Measurements from ENCODE around the gene ZBTB16.

ZBTB16 gene

DNA sequence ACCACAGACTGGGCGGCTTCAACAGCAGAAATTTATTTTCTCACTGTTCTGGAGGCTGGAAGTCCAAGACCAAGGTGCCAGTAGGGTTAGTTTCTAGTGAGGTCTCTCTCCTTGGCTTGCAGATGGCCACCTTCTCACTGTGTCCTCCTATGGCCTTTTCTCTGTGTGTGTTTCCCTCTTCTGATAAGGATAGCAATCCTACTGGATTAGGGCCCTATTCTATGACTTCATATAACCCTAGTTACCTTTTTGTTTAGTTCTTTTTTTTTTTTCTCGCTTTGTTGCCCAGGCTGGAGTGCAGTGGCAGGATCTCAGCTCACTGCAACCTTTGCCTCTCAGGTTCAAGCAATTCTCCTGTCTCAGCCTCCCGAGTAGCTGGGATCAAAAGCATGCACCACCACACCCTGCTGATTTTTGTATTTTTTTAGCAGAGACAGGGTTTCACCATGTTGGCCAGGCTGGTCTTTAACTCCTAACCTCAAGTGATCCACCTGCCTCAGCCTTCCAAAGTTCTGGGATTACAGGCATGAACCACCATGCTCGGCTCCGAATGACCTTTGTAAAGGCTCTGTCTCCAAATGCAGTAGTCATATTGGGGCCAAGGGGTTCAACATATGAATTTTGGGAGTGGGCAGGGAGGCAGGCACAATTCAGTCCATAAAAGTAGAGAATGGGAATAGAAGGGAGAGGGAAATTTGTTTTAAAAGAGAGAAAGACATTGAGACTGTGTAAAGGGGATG lies 211.2 kb downstream of the ZBTB16 start:
- no peak for DNase-seq

DNA sequence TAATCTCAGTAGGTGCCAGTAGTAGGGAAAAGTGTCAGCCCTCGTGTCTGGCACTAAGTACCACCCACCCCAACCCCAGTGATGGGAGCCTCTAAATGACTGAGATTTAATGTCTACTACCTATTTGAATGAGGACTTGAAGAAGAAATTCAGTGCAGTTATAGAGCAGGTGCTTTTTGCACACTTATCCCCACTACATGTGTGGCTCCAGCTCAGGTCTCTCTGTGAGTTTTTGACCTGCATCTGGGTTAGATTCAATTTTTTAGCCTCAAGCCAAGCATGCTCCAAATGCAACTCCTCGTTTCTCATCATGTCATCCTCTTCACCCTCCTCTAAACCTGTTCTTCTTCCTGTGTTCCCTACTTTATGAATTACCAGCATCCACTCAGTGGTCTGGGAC lies 211.8 kb downstream of the ZBTB16 start:
- no peak for DNase-seq

DNA sequence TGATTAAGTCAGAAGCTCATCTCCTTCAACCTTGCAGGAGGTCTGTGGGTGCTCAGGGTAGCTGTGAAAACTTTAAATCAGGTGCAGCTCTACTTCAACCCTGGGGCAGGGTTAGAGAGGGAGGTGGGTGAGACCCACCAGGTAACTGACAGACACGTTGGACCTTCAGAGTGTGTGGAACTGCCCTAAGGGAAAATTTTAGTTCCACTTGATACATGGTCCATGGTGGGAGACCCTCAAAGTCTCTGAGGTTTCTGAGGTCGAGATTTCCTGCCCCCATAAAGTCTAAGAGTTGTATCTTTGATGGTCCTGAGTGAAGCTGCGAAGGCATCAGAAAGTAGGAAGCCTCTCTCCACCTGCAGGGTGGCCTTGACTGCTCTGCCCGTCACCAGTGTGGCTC lies 212.8 kb downstream of the ZBTB16 start:
- no peak for DNase-seq

GRCh38 chr11:114273071-114273470 lies 213.6 kb downstream of the ZBTB16 start:
- DNase-seq: no peak

DNA sequence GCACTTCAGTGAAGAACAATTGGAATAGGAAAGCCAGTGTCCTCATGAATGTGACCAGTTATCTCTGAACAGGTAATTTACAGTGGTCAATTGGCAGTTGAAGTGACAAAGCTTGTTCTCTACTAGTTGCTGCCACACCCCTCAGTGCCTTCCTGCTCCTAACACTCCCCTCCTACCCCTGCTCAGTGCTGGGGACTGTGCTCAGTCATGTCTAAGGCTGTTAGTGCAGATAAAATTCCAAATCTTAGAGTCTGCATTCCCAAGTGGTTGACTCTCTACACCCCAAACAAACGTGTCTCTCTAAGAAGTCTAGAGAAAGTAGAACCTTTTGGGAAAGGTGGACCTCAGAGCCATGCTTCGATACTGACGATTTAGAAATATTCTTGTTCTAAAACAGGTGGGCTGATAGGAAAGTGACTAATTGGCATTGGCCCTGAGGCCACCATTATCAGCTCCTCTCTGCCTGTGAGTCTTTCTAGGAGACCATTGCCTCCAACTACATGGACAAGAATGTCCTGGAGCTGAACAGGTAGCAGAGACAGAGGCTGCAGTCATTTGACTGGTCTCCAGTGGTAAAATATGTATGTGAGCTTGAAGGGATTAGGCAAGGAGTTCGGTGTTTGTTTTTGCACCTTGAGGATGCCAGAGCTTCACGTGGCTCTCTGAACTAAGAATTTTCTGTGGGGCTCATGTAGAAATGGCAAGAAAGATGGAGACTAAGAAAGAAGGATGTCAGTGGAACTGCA lies 214.6 kb downstream of the ZBTB16 start:
- DNase-seq: no peak

GRCh38 chr11:114274637-114275036 lies 215.1 kb downstream of the ZBTB16 start:
- DNase-seq: no peak

GRCh38 chr11:114275280-114275679 lies 215.8 kb downstream of the ZBTB16 start:
- DNase-seq: no peak

DNA sequence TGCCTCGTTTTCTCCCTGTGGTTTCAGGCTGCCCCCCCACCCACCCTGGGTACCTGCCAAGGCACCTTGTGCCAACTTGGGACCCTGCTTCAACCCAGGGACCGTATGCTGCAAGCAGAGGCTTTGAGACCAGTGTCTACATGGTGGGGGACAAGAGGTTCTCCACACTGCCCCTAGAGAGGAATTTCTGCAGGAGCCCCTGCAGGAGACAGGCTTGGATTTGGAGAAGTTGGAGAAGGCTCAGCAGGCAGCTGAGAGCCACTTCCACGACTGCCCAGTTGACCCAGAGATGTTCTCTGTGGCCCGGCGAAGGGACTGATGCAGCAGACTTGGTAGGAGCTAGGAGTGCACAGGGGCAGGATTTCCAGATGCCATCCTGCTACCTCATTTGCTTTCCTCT lies 216.6 kb downstream of the ZBTB16 start:
- no peak for DNase-seq

GRCh38 chr11:114277637-114278341 lies 218.3 kb downstream of the ZBTB16 start:
- no peak for DNase-seq

GRCh38 chr11:114278342-114279065 lies 219.0 kb downstream of the ZBTB16 start:
- DNase-seq: no peak

DNA sequence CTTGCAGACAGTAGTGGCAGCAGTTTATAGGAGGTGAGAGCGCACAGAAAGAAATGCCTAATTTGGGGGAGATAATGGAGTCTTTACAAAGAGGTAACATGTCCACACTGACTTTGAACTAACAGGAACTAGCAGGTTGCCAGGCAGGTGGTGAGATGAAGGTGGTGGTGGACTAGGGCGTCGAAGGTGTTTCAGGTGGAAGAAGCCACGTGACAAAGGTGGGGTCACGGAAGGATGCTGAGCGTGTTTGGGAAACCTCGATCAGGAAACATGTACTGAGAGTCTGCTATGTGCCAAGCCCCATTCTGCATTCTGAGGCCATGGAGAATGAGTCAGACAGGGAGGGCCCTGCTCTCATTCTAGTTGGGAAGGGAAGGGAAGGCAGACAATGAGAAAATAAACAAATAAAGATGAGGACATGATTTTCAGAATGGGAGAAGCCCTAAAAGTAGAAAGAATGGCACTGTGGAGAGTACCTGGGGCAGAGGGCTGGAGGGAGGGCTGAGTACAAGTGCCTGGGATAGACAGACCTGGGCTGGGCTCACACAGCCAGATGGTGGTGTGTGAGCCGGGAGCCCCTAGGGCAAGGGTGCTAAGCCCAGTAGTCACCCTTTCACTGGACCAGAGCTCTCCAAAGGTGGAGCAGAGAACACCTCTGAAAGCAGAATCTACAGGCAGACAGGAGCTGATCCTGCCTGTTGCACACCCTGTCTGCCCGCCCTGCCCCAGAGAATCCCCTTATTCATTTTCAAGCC lies 220.5 kb downstream of the ZBTB16 start:
- DNase-seq: no peak

- no peak for DNase-seq
Measured at GRCh38 chr11:114280696-114281095, 221.2 kb downstream of the ZBTB16 start.

GRCh38 chr11:114281388-114281956 lies 222.0 kb downstream of the ZBTB16 start:
- DNase-seq: no peak

DNA sequence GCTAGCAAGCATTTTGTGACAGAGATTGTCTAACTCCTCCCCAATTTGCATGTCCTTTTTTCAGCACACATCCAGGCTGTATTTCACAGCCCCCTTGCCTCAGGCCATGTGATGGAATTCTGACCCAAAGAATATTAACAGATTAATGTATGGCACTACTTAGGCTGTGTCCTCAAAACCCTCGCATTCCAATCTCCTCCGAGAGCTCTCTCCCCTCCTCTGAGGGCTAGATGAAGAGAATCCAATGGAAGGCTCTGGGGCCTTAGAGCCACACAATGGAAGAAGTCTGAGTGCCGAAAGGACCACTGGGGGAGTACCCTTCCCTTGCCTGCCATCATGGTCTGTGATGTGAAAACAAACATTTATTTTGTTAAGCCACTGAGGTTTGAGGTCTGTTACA lies 223.0 kb downstream of the ZBTB16 start:
- DNase-seq: no peak

GRCh38 chr11:114283422-114283821 lies 223.9 kb downstream of the ZBTB16 start:
- no peak for DNase-seq

GRCh38 chr11:114284021-114284420 lies 224.5 kb downstream of the ZBTB16 start:
- no peak for DNase-seq

GRCh38 chr11:114284914-114285313 lies 225.4 kb downstream of the ZBTB16 start:
- no peak for DNase-seq

DNA sequence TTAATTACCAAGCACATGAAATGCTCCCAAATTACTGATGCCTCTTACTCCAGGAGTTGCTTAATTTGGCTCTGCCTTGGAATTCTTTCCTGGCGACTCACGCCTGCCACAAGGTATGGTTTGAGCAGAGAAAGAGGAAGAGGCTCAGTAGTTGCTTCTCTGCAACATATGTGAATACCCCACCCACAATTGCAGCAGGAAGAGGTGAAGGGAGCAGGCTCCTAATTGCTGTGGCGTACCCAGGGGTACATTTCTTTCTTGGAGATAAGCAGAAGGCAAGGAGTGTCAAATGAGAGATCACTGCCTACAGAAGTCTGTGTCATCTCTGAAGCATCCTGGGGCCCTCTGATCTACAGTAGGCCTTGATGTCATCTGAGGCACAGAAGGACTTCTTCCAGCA lies 226.1 kb downstream of the ZBTB16 start:
- no peak for DNase-seq

- no peak for DNase-seq
Measured at GRCh38 chr11:114286229-114286628, 226.7 kb downstream of the ZBTB16 start.

GRCh38 chr11:114287154-114287553 lies 227.6 kb downstream of the ZBTB16 start:
- no peak for DNase-seq

DNA sequence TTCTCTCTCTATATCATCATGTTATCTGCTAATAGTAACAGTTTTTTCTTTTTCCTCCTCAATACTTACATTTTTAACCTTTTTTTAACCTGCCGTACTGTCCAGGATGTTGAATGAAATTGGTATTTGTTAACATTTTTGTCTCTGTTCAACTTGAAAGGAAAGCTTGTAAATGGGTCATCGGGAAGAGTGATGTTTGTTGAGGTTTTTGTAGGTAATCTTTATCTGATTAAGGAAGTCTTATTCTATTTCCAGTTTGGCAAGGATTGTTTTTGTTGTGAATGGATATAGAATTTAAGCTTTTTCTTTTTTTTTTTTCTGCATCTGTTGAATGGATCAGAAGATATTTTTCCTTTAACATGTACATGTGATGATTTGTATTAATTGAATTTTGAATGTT lies 228.6 kb downstream of the ZBTB16 start:
- no peak for DNase-seq

DNA sequence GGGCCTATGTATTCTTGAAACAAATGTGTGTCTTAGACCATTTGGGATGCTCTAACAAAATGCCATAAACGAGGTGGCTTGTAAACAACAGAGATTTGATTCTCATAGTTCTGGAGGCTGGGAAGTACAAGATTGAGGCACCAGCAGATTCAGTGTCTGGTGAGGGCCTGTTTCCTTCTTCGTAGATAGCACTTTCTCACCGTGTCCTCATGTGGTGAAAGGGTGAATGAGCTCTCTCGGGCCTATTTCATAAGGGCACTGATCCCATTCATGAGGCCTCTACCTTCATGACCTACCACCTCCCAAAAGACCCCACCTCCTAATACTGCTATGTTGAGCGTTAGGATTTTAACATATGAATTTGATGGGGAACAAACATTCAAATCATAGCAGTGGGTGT lies 230.3 kb downstream of the ZBTB16 start:
- no peak for DNase-seq

All from stimulated activated CD4-positive, alpha-beta T cell treated with anti-CD3 and anti-CD28 coated beads, Interleukin-15, amount 100 ng/mL, for 24 hours (primary cell).